GM18511 (cell line): ENCODE results near the gene SHISAL2B.
"Not testable (repeated sequence)": the region's sequence is repeated elsewhere in the genome, so short reads cannot be mapped to it uniquely, and the experiment has no call there.

ENCODE experiments used
- ATAC-seq: cut with Tn5 transposase; IDR thresholded peaks from one replicate; pipeline ENCODE4 v1.9.1; 2021; ENCODE audit warnings: mild to moderate bottlenecking, moderate library complexity; ENCODE audit not compliant: unreplicated experiment

SHISAL2B gene

GRCh38 chr5:64690417-64691151, at the start of gene SHISAL2B:
Gene SHISAL2B, plus strand, starts transcription at chr5:64690503. Its CDS starts 121 bp downstream, at chr5:64690624.
- ATAC-seq, result no peak

- ATAC-seq, result no peak
These were observed 45.5 kb upstream of the SHISAL2B start for GRCh38 chr5:64644831-64645230.

- ATAC-seq, result no peak
These were observed 44.1 kb upstream of the SHISAL2B start for GRCh38 chr5:64646169-64646568.

GRCh38 chr5:64649512-64649911, 40.8 kb upstream of the SHISAL2B start:
- ATAC-seq, result no peak

- no peak for ATAC-seq
These were observed 36.3 kb upstream of the SHISAL2B start for GRCh38 chr5:64653766-64654560.

GRCh38 chr5:64654561-64654938, 35.8 kb upstream of the SHISAL2B start:
- no peak for ATAC-seq

GRCh38 chr5:64655596-64655995, 34.7 kb upstream of the SHISAL2B start:
- ATAC-seq, result no peak

GRCh38 chr5:64659289-64659688, 31.0 kb upstream of the SHISAL2B start:
- no peak for ATAC-seq

- ATAC-seq, result not testable (repeated sequence)
These were observed 27.1 kb upstream of the SHISAL2B start for GRCh38 chr5:64663181-64663580.

- no peak for ATAC-seq
These were observed 25.1 kb upstream of the SHISAL2B start for GRCh38 chr5:64665243-64665642.

GRCh38 chr5:64666078-64666477, 24.2 kb upstream of the SHISAL2B start:
- ATAC-seq, result no peak

- ATAC-seq, result no peak
These were observed 23.2 kb upstream of the SHISAL2B start for GRCh38 chr5:64667068-64667467.

- ATAC-seq, result no peak
These were observed 20.0 kb upstream of the SHISAL2B start for GRCh38 chr5:64670277-64670676.

- ATAC-seq, result no peak
These were observed 18.6 kb upstream of the SHISAL2B start for GRCh38 chr5:64671678-64672077.

GRCh38 chr5:64678374-64678773, 11.9 kb upstream of the SHISAL2B start:
- no peak for ATAC-seq

- peak; percentile 56 for ATAC-seq
These were observed 10.0 kb upstream of the SHISAL2B start for GRCh38 chr5:64680289-64680688.

GRCh38 chr5:64682608-64683007, 7.7 kb upstream of the SHISAL2B start:
- ATAC-seq, result no peak

- ATAC-seq, result no peak
These were observed 4.4 kb upstream of the SHISAL2B start for GRCh38 chr5:64685866-64686265.

GRCh38 chr5:64688391-64688790, 1.9 kb upstream of the SHISAL2B start:
- ATAC-seq, result no peak

- ATAC-seq, result no peak
These were observed 1.3 kb upstream of the SHISAL2B start for GRCh38 chr5:64688965-64689364.

GRCh38 chr5:64690104-64690416, 243 bp upstream of the SHISAL2B start:
- ATAC-seq, result no peak

- ATAC-seq, result no peak
These were observed 988 bp downstream of the SHISAL2B start for GRCh38 chr5:64691291-64691690.
